Hindlimb muscle (tissue), 1 donor: ENCODE data around the gene DNMT1. TPM values are rescaled to one million over a fixed set of nuclear protein-coding genes. Genes with fewer than 3 reads are reported as not detected.

ENCODE experiments used
- DNase-seq: peaks from one replicate; pipeline ENCODE4 v3.0.0-alpha.2; 2013
- polyA plus RNA-seq: library from polyadenylated mRNA; unstranded; fragments of 120-200 nt; gene quantifications from one replicate; pipeline ENCODE4 v1.2.1, GENCODE V29; 2013; ENCODE audit not compliant: insufficient read length

The DNMT1 gene
- polyA plus RNA-seq, 1 donor = 65.8 TPM

- no peak for DNase-seq
Measured at GRCh38 chr19:10092648-10093294, 102.0 kb downstream of the DNMT1 start.

GRCh38 chr19:10091895-10092641, 102.7 kb downstream of the DNMT1 start:
- no peak for DNase-seq

GRCh38 chr19:10091370-10091687, 103.4 kb downstream of the DNMT1 start:
- no peak for DNase-seq

DNA sequence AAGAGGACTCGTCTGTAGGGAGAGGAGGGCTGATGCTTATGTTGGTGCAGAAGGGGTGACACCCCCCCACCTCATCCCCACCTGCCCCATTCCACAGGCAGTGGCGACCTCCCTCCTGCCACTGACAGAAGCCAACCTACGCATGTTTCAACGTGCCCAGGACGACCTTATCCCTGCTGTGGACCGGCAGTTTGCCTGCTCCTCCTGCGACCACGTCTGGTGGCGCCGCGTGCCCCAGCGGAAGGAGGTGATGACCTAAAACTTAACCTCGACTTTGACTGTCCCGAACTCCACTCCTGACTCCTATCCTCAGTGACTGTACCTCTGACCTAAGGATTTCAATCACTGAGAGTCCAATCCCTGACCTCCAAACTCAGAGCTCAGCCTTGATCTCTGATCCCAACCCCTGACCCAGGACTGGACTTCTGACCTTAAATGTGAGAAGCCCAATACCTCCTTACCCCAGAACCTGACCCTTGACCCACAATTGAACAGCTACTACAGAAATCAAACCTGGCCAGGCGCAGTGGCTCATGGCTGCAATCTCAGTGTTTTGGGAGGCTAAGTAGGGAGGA, 104.9 kb downstream of the DNMT1 start:
- DNase-seq = no peak

- DNase-seq = no peak
Measured at GRCh38 chr19:10088949-10089554, 105.7 kb downstream of the DNMT1 start.

GRCh38 chr19:10087296-10088061, 107.3 kb downstream of the DNMT1 start:
- no peak for DNase-seq

GRCh38 chr19:10086591-10087192, 108.1 kb downstream of the DNMT1 start:
- no peak for DNase-seq

DNA sequence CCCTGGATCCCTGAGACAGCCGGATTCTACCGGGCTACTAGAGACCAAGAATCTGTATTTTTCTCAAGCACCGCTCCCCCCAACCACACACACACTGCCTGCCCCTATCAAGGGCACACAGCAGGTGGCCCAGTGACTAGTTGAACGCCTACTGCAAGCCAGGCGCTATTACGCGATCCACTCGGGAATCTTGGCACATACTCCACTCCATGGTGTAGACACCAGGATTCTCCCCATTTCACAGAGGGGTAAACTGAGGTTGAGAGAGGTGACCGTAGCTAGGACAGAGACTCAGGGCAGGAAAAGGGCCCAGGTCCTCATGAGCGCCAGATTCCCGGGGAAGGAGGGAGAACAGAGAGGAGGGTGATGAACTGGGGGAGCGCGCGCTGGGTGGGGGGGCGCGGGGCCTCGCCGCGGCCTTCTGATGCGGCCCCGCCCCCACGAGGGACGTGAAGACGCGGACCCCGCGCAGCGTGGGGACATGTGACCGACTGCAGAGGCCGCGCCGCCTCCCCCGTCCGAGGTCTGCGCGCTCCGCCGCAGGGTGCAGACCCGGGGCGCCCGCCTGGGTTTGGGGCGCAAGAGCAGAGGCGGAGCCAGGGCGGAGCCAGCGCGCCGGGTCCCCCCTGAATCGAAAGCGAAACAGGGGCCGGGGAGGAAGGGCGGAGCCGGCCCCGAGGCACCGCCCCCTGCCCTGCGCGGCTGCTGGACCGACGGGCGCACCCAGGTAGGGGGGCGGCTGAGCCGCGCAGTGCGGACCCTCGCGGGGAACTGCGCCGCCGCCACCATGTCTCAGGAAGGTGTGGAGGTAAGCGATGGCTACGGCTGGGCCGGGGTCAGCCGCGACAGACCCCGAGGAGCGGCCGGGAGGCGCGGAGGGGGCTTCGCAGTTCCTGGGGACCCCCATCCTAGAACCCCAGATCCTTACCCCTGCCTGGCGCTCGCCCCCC, 108.8 kb downstream of the DNMT1 start, which contains the start of gene SHFL:
Gene SHFL, plus strand, starts transcription at position 677 of the 950 bp plus-strand sequence. Its CDS starts 111 bp downstream, at position 788.
- peak; percentile 81 for DNase-seq

DNA sequence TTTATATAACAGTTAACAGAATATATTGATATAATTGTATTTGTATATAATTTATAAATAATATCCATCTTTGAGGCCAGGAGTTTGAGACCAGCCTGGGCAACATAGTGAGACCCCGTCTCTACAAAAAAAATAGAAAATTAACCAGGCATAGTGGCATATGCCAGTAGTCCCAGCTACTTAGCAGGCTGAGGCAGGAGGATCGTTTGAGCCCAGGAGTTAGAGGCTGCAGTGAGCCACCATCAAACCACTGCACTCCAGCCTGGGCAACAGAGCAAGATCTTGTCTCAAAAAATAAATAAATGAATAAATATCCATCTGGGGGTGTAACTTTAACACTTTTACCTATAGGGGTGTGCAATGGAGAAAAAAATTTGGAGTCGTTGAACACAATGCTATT, 110.0 kb downstream of the DNMT1 start:
- no peak for DNase-seq

- no peak for DNase-seq
Measured at GRCh38 chr19:10083911-10084310, 110.8 kb downstream of the DNMT1 start.

Other genes with a start within 250 kb of the DNMT1 start
- 77.6 TPM for gene COL5A3, start 184.4 kb downstream of the DNMT1 start, polyA plus RNA-seq
- gene RDH8, start 181.5 kb downstream of the DNMT1 start, polyA plus RNA-seq = not detected
- 10.7 TPM for gene SHFL, start 108.6 kb downstream of the DNMT1 start, polyA plus RNA-seq
- gene ANGPTL6, start 92.3 kb downstream of the DNMT1 start, polyA plus RNA-seq = 1.7 TPM
- gene PPAN, start 88.6 kb downstream of the DNMT1 start, polyA plus RNA-seq = 30.6 TPM
- 11.7 TPM for gene P2RY11, start 83.3 kb downstream of the DNMT1 start, polyA plus RNA-seq
- gene EIF3G, start 75.1 kb downstream of the DNMT1 start, polyA plus RNA-seq = 287 TPM
- gene S1PR2, start 36.4 kb upstream of the DNMT1 start, polyA plus RNA-seq = 10.8 TPM
- gene MRPL4, start 57.3 kb upstream of the DNMT1 start, polyA plus RNA-seq = 36.0 TPM
- 9.5 TPM for gene ICAM1, start 76.2 kb upstream of the DNMT1 start, polyA plus RNA-seq
- 0.45 TPM for gene ICAM4, start 92.0 kb upstream of the DNMT1 start, polyA plus RNA-seq
- 0.23 TPM for gene ICAM5, start 95.0 kb upstream of the DNMT1 start, polyA plus RNA-seq
- gene ZGLP1, start 114.9 kb upstream of the DNMT1 start, polyA plus RNA-seq = 5.0 TPM
- gene FDX2, start 121.1 kb upstream of the DNMT1 start, polyA plus RNA-seq = 19.4 TPM
- gene RAVER1, start 138.6 kb upstream of the DNMT1 start, polyA plus RNA-seq = 18.4 TPM
- 5.8 TPM for gene ICAM3, start 144.7 kb upstream of the DNMT1 start, polyA plus RNA-seq
- 71.8 TPM for gene TYK2, start 185.6 kb upstream of the DNMT1 start, polyA plus RNA-seq
- gene CDC37, start 208.6 kb upstream of the DNMT1 start, polyA plus RNA-seq = 137 TPM
- 5.0 TPM for gene PDE4A, start 225.6 kb upstream of the DNMT1 start, polyA plus RNA-seq